ENCODE results near the gene B3GALNT2.

GRCh38 chr1:235441159-235441685 lies 63.0 kb downstream of the B3GALNT2 start:
- TF ChIP-seq CTCF (conservative IDR thresholded peaks at IDR 0.05) (no peak), ZFX (IDR thresholded peaks at IDR 0.05) (no peak)

Measured in C4-2B (cell line).